WI38 (cell line): Measurements from ENCODE around the gene GRIPAP1.

Experiments
- H3K4me3 ChIP-seq: 2 replicates; pipeline ENCODE4 v1.5.1; 2011; ENCODE audit warnings: low read depth, mild to moderate bottlenecking, control low read depth, low read length
- CTCF ChIP-seq: IDR thresholded peaks from 2 replicates; pipeline ENCODE4 v1.5.1; 2012; ENCODE audit warnings: low read depth, mild to moderate bottlenecking, control low read depth, low read length

The GRIPAP1 gene

GRCh38 chrX:48934581-48935300, 67.3 kb downstream of the GRIPAP1 start:
- H3K4me3 ChIP-seq = no peak overlapping the region
- TF ChIP-seq CTCF = no peak

- no peak overlapping the region for H3K4me3 ChIP-seq
- TF ChIP-seq CTCF = no peak
These were observed 68.3 kb downstream of the GRIPAP1 start for GRCh38 chrX:48933757-48934156.

- H3K4me3 ChIP-seq = no peak overlapping the region
- TF ChIP-seq CTCF = no peak
These were observed 74.2 kb downstream of the GRIPAP1 start for GRCh38 chrX:48927736-48928382.

- TF ChIP-seq CTCF = no peak
- H3K4me3 ChIP-seq = no peak overlapping the region
These were observed 74.9 kb downstream of the GRIPAP1 start for GRCh38 chrX:48927123-48927522.

GRCh38 chrX:48924270-48924669, 77.8 kb downstream of the GRIPAP1 start:
- TF ChIP-seq CTCF = no peak
- no peak overlapping the region for H3K4me3 ChIP-seq

- no peak for TF ChIP-seq CTCF
- no peak overlapping the region for H3K4me3 ChIP-seq
These were observed 78.3 kb downstream of the GRIPAP1 start for GRCh38 chrX:48923771-48924170.
